GM18526 (cell line): ENCODE data around the gene CGB7.
"Not testable (repeated sequence)": the region's sequence is repeated elsewhere in the genome, so short reads cannot be mapped to it uniquely, and the experiment has no call there.

Experiments used
- POLR2A ChIP-seq: IDR thresholded peaks from 3 replicates; pipeline ENCODE4 v1.6.1; 2011; ENCODE audit not compliant: insufficient read length; ENCODE audit errors: extremely low read depth

Gene CGB7

GRCh38 chr19:49061000-49061399 lies 3.5 kb upstream of the CGB7 start:
- no peak for TF ChIP-seq POLR2A

- TF ChIP-seq POLR2A, result no peak
Measured at GRCh38 chr19:49059053-49059452, 1.5 kb upstream of the CGB7 start.

DNA sequence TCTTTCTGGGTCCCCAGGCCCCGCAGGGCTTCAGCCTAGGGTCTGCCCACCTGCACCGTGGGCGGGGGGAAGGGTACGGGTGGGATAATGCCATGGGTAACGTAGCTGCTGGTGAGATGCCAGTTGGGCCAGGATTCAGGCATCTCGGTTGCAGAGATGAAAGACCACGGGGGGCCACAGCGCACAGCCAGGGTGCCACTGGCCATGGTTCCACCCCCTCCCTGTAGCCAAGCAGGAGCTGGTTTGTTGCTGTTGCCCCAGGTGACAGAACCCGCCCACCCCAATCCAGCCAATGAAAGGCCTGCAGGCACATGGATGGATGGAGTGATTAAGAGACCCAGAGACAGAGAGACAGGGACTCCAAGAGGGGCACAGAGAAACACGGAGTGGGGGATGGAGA lies 1.0 kb upstream of the CGB7 start:
- no peak for TF ChIP-seq POLR2A

DNA sequence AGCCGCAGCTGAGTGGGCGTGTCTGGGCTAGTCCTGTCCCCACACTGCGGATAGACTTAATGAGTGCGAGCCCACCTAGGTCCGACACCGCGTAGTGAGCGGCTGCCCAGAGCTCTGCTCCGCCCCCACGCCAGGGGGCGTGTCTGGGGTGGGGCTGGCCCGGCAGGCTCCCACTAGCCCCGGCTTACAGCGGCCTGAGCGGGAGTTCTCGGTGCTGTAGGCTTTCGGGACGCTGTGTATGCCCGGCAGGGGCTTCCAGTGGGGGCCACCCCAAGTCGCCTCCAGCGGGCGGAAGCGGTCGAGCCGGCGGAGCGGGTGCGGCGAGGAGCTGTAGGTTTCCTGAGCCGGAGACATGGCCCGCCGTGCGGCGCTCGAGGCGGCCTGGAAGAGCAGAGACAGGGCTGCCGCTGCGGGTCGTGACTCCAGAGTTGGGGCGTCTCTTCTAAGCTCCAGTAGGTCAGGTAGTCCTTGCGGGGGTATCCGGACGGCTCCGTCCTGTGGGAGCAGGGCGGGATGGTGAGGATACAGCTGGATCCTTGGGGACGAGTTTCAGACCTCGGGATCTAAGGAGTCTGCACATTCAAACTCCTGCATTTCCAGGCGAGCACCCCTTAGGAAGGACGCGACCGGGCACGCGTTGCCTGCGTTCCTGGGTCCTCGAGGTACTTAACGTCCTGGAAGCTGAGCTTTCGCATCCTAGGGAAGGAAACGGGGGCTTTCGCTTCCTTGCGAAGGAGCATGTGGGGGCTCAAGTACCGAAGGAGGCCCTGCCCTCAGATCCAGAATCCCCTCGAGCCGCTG lies 1.2 kb downstream of the CGB7 start:
- TF ChIP-seq POLR2A, result no peak

GRCh38 chr19:49049011-49049410 lies 8.5 kb downstream of the CGB7 start, which contains the start of gene CGB8:
Gene CGB8, minus strand, starts transcription at chr19:49049111. Its CDS starts 372 bp downstream, at chr19:49048739.
- not testable (repeated sequence) for TF ChIP-seq POLR2A

- not testable (repeated sequence) for TF ChIP-seq POLR2A
Measured at GRCh38 chr19:49043548-49043947, 14.0 kb downstream of the CGB7 start, which contains the start of gene CGB5. Gene CGB5, plus strand, starts transcription at chr19:49043848. Its CDS starts 362 bp downstream, at chr19:49044210.

DNA sequence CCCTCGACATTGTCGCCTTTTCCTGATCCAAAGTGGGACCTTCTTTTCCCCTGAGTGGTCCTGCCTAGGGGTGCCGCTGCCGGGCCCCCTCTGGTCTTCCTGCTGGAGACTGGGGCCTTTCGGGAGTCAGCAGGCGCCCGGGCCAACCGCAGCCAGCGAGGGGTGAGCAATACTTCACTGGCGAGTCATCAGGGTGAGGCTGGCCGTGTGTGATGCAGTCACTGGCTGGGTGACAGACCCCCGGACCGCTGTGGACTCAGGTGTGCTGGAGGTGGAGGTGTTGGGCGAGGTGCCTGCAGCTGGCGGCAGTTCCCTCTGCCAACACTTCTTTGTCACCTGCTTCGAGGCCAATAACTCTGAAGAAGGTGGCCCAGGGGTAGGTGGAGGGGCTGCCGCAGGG lies 15.4 kb downstream of the CGB7 start:
- TF ChIP-seq POLR2A, result no peak

DNA sequence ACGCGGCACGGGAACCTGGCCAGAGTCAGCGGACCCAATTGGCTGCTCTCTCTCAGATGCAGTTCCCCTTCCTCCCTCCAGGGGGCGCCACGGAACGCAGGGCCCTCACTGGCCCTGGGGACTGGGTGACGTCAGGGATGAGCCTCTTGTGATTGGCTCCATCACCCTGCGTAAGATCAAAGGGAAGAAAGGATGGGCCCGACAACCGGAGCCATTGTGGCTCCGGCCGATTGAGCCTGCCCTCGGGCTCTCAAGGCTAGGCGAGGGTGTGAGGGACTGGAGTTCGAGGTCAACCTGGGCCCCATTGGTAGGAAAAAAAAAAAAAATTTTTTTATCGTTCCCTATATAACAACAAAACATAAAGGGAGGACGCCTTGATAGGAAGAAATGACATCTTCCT lies 20.7 kb downstream of the CGB7 start, which contains the start of gene CGB1:
Gene CGB1, minus strand, starts transcription at position 81 of the 400 bp plus-strand sequence. CDS start 184 bp downstream, outside the sequence.
- not testable (repeated sequence) for TF ChIP-seq POLR2A

DNA sequence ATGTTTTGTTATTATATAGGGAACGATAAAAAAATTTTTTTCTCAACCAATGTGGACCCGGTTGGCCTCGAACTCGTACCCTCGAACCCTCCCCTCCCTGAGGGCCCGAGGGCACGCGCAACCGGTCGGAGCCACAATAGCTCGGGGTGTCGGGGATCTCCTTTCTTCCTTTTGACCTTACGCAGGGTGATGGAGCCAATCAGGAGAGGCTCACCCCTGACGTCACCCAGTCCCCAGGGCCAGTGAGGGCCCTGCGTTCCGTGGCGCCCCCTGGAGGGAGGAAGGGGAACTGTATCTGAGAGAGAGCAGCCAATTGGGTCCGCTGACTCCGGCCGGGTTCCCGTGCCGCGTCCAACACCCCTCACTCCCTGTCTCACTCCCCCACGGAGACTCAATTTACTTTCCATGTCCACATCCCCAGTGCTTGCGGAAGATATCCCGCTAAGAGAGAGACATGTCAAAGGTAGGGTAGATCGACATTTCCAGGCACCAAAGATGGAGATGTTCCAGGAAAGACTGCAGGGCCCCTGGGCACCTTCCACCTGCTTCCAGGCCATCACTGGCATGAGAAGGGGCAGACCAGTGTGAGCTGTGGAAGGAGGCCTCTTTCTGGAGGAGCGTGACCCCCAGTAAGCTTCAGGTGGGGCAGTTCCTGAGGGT lies 25.8 kb downstream of the CGB7 start, which contains the start of gene CGB2:
Gene CGB2, plus strand, starts transcription at position 249 of the 660 bp plus-strand sequence. Its CDS starts 206 bp downstream, at position 455.
- TF ChIP-seq POLR2A, result not testable (repeated sequence)

- not testable (repeated sequence) for TF ChIP-seq POLR2A
Measured at GRCh38 chr19:49024233-49024632, 33.3 kb downstream of the CGB7 start, which contains the start of gene CGB3. Gene CGB3, minus strand, starts transcription at chr19:49024333. Its CDS starts 362 bp downstream, at chr19:49023971.

DNA sequence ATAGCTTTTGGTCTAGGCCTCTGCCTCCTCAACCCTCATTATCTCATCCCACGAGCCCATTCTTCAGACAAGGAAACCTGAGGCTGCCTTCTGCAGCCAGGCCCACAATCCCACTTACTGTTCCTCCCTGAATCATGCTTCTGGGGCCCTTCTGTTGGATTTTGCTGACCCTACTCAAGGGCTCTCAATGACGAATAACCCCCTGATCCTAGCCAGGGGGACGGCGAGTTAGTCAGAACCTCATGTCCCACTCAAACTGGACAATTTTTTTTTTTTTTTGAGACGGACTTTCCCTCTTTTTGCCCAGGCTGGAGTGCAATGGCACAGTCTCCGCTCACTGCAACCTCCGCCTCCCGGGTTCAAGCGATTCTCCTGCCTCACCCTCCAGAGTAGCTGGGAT lies 35.4 kb downstream of the CGB7 start:
- TF ChIP-seq POLR2A, result no peak

GRCh38 chr19:49020931-49021895 lies 36.3 kb downstream of the CGB7 start:
- no peak for TF ChIP-seq POLR2A

DNA sequence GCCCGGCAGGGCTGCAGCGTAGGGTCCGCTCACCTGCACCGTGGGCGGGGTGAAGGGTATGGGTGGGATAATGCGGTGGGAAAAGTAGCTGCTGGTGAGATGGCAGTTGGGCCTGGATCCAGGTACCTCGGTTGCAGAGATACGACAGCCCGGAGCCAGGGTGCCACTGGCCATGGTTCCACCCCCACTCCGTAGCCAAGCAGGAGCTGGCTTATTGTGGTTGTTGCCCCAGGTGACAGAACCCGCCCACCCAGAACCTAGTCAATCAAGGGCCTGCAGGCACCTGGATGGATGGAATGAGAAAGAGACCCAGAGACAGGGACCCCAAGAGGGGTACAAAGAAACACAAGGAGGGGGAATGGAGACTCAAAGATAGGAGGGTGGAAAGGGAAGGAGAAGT lies 37.2 kb downstream of the CGB7 start:
- no peak for TF ChIP-seq POLR2A

GRCh38 chr19:49019242-49019932 lies 38.2 kb downstream of the CGB7 start:
- TF ChIP-seq POLR2A, result no peak
